Measurements from ENCODE around the gene SLC25A4.
"Not testable (repeated sequence)": the region's sequence is repeated elsewhere in the genome, so short reads cannot be mapped to it uniquely, and the experiment has no call there.

SLC25A4 gene

GRCh38 chr4:185142912-185143600 lies at the start of gene SLC25A4:
Gene SLC25A4 (plus strand): TSS chr4:185143266. CDS start chr4:185143373, 107 bp downstream.
- peak; percentile 65 to 78 (median 69) for DNase-seq (ENCODE audit: low read depth in 3 of 3)

- DNase-seq (ENCODE audit: low read depth in 3 of 3): no peak
These were observed 49.5 kb upstream of the SLC25A4 start for GRCh38 chr4:185093603-185094002.

GRCh38 chr4:185096032-185096653 lies 46.9 kb upstream of the SLC25A4 start:
- no peak for DNase-seq (ENCODE audit: low read depth in 3 of 3)

GRCh38 chr4:185098474-185098873 lies 44.6 kb upstream of the SLC25A4 start:
- no peak for DNase-seq (ENCODE audit: low read depth in 3 of 3)

- no peak for DNase-seq (ENCODE audit: low read depth in 3 of 3)
These were observed 43.9 kb upstream of the SLC25A4 start for GRCh38 chr4:185099024-185099682.

- DNase-seq (ENCODE audit: low read depth in 3 of 3): no peak
These were observed 43.1 kb upstream of the SLC25A4 start for GRCh38 chr4:185099940-185100339.

- DNase-seq (ENCODE audit: low read depth in 3 of 3): no peak
These were observed 42.6 kb upstream of the SLC25A4 start for GRCh38 chr4:185100423-185100822.

- no peak for DNase-seq (ENCODE audit: low read depth in 3 of 3)
These were observed 41.6 kb upstream of the SLC25A4 start for GRCh38 chr4:185101354-185101890.

GRCh38 chr4:185104733-185105132 lies 38.3 kb upstream of the SLC25A4 start:
- DNase-seq (ENCODE audit: low read depth in 3 of 3): no peak

- DNase-seq (ENCODE audit: low read depth in 3 of 3): no peak
These were observed 36.7 kb upstream of the SLC25A4 start for GRCh38 chr4:185106353-185106752.

- not testable (repeated sequence) for DNase-seq (ENCODE audit: low read depth in 3 of 3)
These were observed 35.5 kb upstream of the SLC25A4 start for GRCh38 chr4:185107574-185107973.

GRCh38 chr4:185108185-185108584 lies 34.9 kb upstream of the SLC25A4 start:
- DNase-seq (ENCODE audit: low read depth in 3 of 3): no peak

- DNase-seq (ENCODE audit: low read depth in 3 of 3): no peak
These were observed 34.4 kb upstream of the SLC25A4 start for GRCh38 chr4:185108669-185109068.

- DNase-seq (ENCODE audit: low read depth in 3 of 3): no peak
These were observed 33.3 kb upstream of the SLC25A4 start for GRCh38 chr4:185109736-185110135.

GRCh38 chr4:185110375-185110823 lies 32.7 kb upstream of the SLC25A4 start:
- no peak for DNase-seq (ENCODE audit: low read depth in 3 of 3)

- DNase-seq (ENCODE audit: low read depth in 3 of 3): no peak
These were observed 31.0 kb upstream of the SLC25A4 start for GRCh38 chr4:185112104-185112503.

- no peak for DNase-seq (ENCODE audit: low read depth in 3 of 3)
These were observed 29.7 kb upstream of the SLC25A4 start for GRCh38 chr4:185113340-185113739.

- no peak for DNase-seq (ENCODE audit: low read depth in 3 of 3)
These were observed 27.2 kb upstream of the SLC25A4 start for GRCh38 chr4:185115827-185116232.

- no peak for DNase-seq (ENCODE audit: low read depth in 3 of 3)
These were observed 25.6 kb upstream of the SLC25A4 start for GRCh38 chr4:185117300-185117934.

GRCh38 chr4:185118876-185119275 lies 24.2 kb upstream of the SLC25A4 start:
- DNase-seq (ENCODE audit: low read depth in 3 of 3): no peak

GRCh38 chr4:185119467-185119866 lies 23.6 kb upstream of the SLC25A4 start:
- not testable (repeated sequence) for DNase-seq (ENCODE audit: low read depth in 3 of 3)

Measured in stimulated activated CD4-positive, alpha-beta T cell treated with anti-CD3 and anti-CD28 coated beads, TNF-alpha, amount 100 ng/mL, for 24 hours (primary cell).